CD4-positive, alpha-beta memory T cell (primary cell): Measurements from ENCODE around the gene JPH2. TPM values are rescaled to one million over a fixed set of nuclear protein-coding genes. Genes with fewer than 3 reads are reported as not detected.

ENCODE experiments used
- CTCF ChIA-PET: fragments of 350-600 bp; sonication (Branson Sonifier 250); formaldehyde crosslinking; loops from one replicate; lab custom pipeline; 2021; ENCODE audit warnings: inconsistent platforms; ENCODE audit not compliant: partially characterized antibody; lab: Charles Lee
- POLR2A ChIA-PET: fragments of 350-600 bp; sonication (Branson Sonifier 250); formaldehyde crosslinking; loops from one replicate; lab custom pipeline; 2021; ENCODE audit not compliant: partially characterized antibody; lab: Charles Lee
- DNase-seq, 5 donors: peaks; one replicate each; pipeline versions ENCODE4 v3.0.0 to v3.0.0-alpha.2; 2020 to 2022; ENCODE audit warnings: mixed read lengths in 1 of 5
- H3K27ac ChIP-seq: one replicate; pipeline ENCODE4 v1.7.0; 2013; ENCODE audit warnings: low read depth, low read length
- H3K27me3 ChIP-seq: 2 replicates; pipeline ENCODE4 v1.7.0; 2013; ENCODE audit warnings: mild to moderate bottlenecking, low read length, moderate library complexity; ENCODE audit not compliant: insufficient read depth
- H3K36me3 ChIP-seq: 2 replicates; pipeline ENCODE4 v1.7.0; 2013; ENCODE audit warnings: mild to moderate bottlenecking, low read length, moderate library complexity; ENCODE audit not compliant: insufficient read depth
- H3K4me1 ChIP-seq: 2 replicates; pipeline ENCODE4 v1.7.0; 2013; ENCODE audit warnings: mild to moderate bottlenecking, low read length, moderate library complexity; ENCODE audit not compliant: insufficient read depth
- H3K4me3 ChIP-seq, 2 donors: one replicate each; pipeline ENCODE4 v1.7.0; 2013; ENCODE audit warnings: low read length in 2 of 2, mild to moderate bottlenecking in 1 of 2
- H3K9me3 ChIP-seq, 2 donors: one replicate each; pipeline ENCODE4 v1.7.0; 2013; ENCODE audit warnings: low read length in 2 of 2, control low read depth in 1 of 2; ENCODE audit not compliant: control insufficient read depth in 1 of 2
- H3K27ac Mint-ChIP-seq, 7 donors: one replicate each; pipeline ENCODE4 v1.8.0; 2020 to 2021; ENCODE audit warnings: mixed read lengths in 7 of 7, mild to moderate bottlenecking in 6 of 7, inconsistent platforms in 3 of 7, moderate library complexity in 3 of 7
- H3K27me3 Mint-ChIP-seq, 2 donors: one replicate each; pipeline ENCODE4 v1.8.0; 2020 to 2021; ENCODE audit warnings: mixed read lengths in 2 of 2
- H3K36me3 Mint-ChIP-seq, 2 donors: one replicate each; pipeline ENCODE4 v1.8.0; 2020 to 2021; ENCODE audit warnings: mixed read lengths in 2 of 2, inconsistent platforms in 1 of 2, mild to moderate bottlenecking in 1 of 2
- H3K4me1 Mint-ChIP-seq, 4 donors: one replicate each; pipeline ENCODE4 v1.8.0; 2020 to 2021; ENCODE audit warnings: mixed read lengths in 4 of 4, mild to moderate bottlenecking in 1 of 4
- H3K4me3 Mint-ChIP-seq, 8 donors: one replicate each; pipeline ENCODE4 v1.8.0; 2020 to 2021; ENCODE audit warnings: mixed read lengths in 8 of 8, mild to moderate bottlenecking in 7 of 8, moderate library complexity in 6 of 8, inconsistent platforms in 3 of 8
- H3K9me3 Mint-ChIP-seq, 8 donors: one replicate each; pipeline ENCODE4 v1.8.0; 2020 to 2021; ENCODE audit warnings: mixed read lengths in 8 of 8, mild to moderate bottlenecking in 5 of 8, inconsistent platforms in 3 of 8, moderate library complexity in 1 of 8
- intact Hi-C: fragments of 100-400 bp; cut with micrococcal nuclease; formaldehyde crosslinking; loops from one replicate; pipeline ENCODE4 v1.15.1; 2023
- polyA plus RNA-seq, 2 donors: library from polyadenylated mRNA; unstranded; fragments of 300-500 nt; fragmentation: Illumina TruSeq; gene quantifications; one replicate each; pipeline ENCODE4 v1.2.3, GENCODE V29; 2021
- total RNA-seq, 2 experiments: library from RNA; stranded (reverse); gene quantifications; one replicate each; pipeline ENCODE4 v1.2.3, GENCODE V29; 2021

Gene JPH2
- total and polyA plus RNA-seq, 4 experiments from 2014 or later, result not detected

DNA sequence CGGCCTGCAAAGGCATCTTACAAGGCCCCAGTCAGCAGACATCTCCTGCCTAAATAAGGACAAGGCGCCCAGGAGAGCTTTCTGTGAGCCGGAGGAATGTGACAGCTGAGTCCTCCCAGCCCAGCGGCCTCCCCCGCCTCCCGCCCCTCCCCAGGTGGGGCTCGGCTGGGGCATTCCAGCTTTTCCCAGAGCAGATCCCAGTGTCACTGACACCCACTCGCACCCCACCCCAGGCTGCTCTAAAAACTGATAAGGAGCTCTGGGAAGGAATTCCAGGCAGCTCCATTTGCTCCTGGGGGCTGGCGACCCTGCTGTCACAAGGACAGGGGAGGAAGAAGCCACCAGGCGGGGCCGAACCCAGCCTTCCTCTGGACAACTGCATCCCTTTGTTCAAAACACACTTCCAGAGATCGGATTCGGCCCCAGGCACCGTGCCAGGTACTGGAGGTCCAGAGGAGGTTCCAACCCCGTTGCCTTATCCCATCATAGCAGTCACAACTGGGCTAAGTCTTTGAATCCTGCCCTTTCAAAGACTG is 49.7 kb downstream of the JPH2 start:
- H3K27me3 ChIP-seq, result no peaks in the 10 kb centered on the region
- H3K36me3 Mint-ChIP-seq, result no peaks in the 10 kb centered on the region
- no peak overlapping the region for H3K27ac Mint-ChIP-seq
- H3K27me3 Mint-ChIP-seq, result peaks cover 7 to 22% of the 10 kb centered on the region in 2 donors
- no peaks in the 10 kb centered on the region for H3K9me3 ChIP-seq
- DNase-seq, result no peak
- H3K36me3 ChIP-seq, result no peaks in the 10 kb centered on the region
- CTCF ChIA-PET, result no interaction called here
- no peak overlapping the region for H3K4me3 Mint-ChIP-seq
- H3K4me1 Mint-ChIP-seq, result no peaks in the 10 kb centered on the region
- no peak overlapping the region for H3K4me3 ChIP-seq
- no peak overlapping the region for H3K27ac ChIP-seq
- no peaks in the 10 kb centered on the region for H3K4me1 ChIP-seq
- peaks cover 0 to 2% (median 0%) of the 10 kb centered on the region in 8 donors for H3K9me3 Mint-ChIP-seq
- POLR2A ChIA-PET, result no interaction called here
- intact Hi-C loops, result no loop called here

DNA sequence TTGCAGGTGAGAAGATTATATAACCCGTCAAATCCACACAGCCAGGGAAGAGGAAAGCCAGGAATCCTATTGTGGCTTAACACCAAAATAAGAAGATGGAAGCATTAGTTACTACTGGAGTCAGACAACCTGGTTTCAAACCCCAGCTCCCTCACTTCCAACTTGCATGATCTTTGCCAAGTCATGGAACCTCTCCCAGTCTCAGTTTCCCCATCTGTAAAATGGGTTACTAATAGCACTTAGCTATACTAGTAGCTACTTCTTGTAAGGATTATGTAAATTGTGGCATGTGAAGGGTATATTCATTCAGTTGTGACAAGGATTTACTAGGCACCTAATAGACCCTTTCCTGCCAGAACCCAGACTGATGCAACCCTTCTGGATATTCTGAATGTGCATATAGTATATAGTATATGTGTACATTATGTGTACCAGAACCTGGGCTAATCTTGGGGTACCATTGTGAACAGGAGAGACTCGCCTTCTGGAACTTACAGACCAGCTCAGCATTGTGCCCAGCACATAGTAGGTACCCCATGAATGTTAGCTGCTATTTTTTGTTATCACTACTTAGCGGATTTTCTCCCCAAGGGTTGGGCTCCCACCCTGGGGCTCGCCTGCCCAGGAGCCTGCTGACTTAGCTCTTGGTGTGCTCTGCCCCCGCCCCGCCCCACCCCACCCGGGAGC is 50.3 kb downstream of the JPH2 start:
- no peak for DNase-seq
- H3K4me3 Mint-ChIP-seq, result no peak overlapping the region
- H3K4me1 Mint-ChIP-seq, result no peaks in the 10 kb centered on the region
- H3K36me3 ChIP-seq, result no peaks in the 10 kb centered on the region
- H3K4me3 ChIP-seq, result no peak overlapping the region
- H3K27me3 Mint-ChIP-seq, result peaks cover 7 to 22% of the 10 kb centered on the region in 2 donors
- H3K4me1 ChIP-seq, result no peaks in the 10 kb centered on the region
- ChIA-PET CTCF (interaction anchor here (1.1 kb wide), 1 partner anchor 53 kb away, joined by 3 read pairs; no protein-coding TSS in a partner anchor), POLR2A (no interaction called here)
- H3K36me3 Mint-ChIP-seq, result no peaks in the 10 kb centered on the region
- no peak overlapping the region for H3K27ac ChIP-seq
- H3K27me3 ChIP-seq, result no peaks in the 10 kb centered on the region
- H3K9me3 Mint-ChIP-seq, result peaks cover 0 to 2% (median 0%) of the 10 kb centered on the region in 8 donors
- H3K27ac Mint-ChIP-seq, result no peak overlapping the region
- intact Hi-C loops, result no loop called here
- H3K9me3 ChIP-seq, result no peaks in the 10 kb centered on the region

DNA sequence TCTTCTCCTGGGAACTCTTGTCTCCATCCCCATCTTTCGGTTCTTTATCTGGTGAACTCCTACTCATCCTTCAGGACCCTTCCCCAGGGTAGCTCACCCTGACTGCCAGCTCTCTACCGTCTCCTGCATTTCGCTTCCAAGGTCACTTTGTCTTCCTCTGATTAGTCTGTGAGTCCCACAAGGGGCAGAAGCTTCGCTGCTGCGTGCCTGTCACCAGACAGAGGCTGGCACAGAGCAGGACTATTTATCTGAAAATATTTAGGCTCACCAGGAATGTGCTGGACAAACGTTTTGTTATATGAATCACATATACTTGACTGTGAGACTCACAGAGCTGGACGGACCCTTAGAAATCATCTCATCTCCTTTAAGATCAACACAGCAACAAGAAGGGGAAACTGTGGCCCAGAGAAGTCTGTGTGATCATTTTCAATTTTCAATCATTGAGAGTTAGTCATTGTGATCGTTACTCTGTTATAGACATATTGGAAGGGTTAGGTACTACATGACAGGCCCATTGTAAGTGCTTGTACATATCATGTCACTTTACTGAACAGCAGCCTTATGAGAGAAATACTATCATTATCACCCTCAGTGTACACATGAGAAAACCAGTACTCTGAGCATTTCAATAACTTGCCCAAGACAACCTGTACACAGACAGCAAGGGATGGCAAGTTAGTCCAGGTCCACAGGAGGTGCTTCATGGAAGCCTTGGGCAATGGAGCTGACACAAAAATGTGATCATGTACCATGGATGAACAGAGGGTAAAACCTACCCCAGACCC is 51.4 kb downstream of the JPH2 start:
- Mint-ChIP-seq H3K4me3 (no peak overlapping the region), H3K4me1 (no peaks in the 10 kb centered on the region), H3K36me3 (no peaks in the 10 kb centered on the region), H3K27ac (peak overlapping the region in 1 of 7 donors; percentile 1), H3K27me3 (peaks cover 6 to 19% of the 10 kb centered on the region in 2 donors), H3K9me3 (peaks cover 0 to 2% (median 0%) of the 10 kb centered on the region in 8 donors)
- ChIA-PET CTCF (interaction anchor here (1.1 kb wide), 1 partner anchor 54 kb away, joined by 3 read pairs; no protein-coding TSS in a partner anchor), POLR2A (no interaction called here)
- Histone ChIP-seq H3K9me3 (no peaks in the 10 kb centered on the region), H3K4me3 (no peak overlapping the region), H3K27ac (no peak overlapping the region), H3K36me3 (no peaks in the 10 kb centered on the region), H3K4me1 (no peaks in the 10 kb centered on the region), H3K27me3 (no peaks in the 10 kb centered on the region)
- intact Hi-C loops, result no loop called here
- DNase-seq, result no peak

DNA sequence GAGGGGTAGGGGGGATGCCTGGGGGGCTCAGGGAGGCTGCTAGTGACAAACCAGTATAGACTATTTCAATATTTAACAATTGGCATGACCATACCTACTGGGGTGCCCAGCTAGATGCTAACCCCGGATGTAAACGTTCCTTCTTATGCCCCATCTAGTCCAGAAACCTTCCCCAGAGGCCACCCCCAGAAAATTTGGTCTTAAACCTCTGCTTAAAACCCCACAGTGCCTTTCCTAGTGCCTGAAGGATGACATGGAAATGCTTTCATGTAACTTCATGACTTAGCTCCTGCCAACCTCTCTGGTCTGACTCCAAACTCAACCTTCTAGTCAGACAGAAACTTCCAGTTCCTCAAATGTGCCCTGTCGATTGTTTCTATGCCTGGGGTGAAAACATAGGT is 52.0 kb downstream of the JPH2 start:
- H3K4me1 ChIP-seq, result no peaks in the 10 kb centered on the region
- intact Hi-C loops, result no loop called here
- peak in 1 of 5 donors; percentile 19 for DNase-seq
- no peaks in the 10 kb centered on the region for H3K4me1 Mint-ChIP-seq
- H3K4me3 ChIP-seq, result no peak overlapping the region
- H3K27me3 ChIP-seq, result no peaks in the 10 kb centered on the region
- peak overlapping the region in 3 of 7 donors; percentile 1 to 57 (median 4) for H3K27ac Mint-ChIP-seq
- ChIA-PET CTCF (no interaction called here), POLR2A (no interaction called here)
- H3K36me3 Mint-ChIP-seq, result no peaks in the 10 kb centered on the region
- no peaks in the 10 kb centered on the region for H3K36me3 ChIP-seq
- H3K27ac ChIP-seq, result no peak overlapping the region
- no peaks in the 10 kb centered on the region for H3K9me3 ChIP-seq
- H3K27me3 Mint-ChIP-seq, result peaks cover 6 to 17% of the 10 kb centered on the region in 2 donors
- no peak overlapping the region for H3K4me3 Mint-ChIP-seq
- no peaks in the 10 kb centered on the region for H3K9me3 Mint-ChIP-seq

DNA sequence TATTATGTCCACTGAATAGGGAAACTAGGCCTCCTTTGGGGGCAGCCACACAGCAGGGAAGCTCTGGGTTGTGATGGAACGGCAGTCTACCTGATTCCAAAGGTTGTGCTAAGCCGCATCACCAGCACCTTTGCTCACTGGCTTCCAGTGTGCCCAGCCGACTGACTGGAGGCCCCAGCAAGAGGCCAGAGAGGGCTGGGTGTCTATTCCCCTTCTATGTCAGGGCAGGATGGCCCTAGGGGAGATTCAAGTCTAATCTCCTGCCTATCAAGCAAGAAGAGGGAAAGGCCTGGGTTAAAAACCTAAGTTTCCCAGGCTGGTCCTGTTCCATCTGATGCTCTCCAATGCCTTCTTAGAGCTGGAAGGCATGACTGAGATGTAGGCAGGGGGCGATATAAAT is 53.6 kb downstream of the JPH2 start:
- no peak overlapping the region for H3K4me3 Mint-ChIP-seq

DNA sequence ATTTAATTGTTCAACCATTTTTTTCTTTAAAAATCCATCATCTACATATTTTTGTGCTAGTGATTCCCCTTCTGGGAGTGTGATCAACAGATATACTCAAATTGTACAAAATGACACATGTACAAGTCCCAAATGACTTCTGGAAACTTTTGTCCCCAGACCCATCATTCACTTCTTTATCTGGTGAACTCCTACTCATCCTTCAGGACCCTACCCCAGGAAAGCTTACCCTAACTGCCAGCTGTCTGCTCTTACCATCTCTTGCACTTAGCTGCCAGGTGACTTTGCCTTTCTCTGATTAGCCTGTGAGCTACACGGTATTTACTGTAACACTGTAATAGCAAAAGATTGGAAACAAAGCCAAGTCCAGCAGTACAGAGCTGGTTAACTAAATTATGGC is 55.3 kb downstream of the JPH2 start:
- intact Hi-C loops, result no loop called here
- H3K27ac Mint-ChIP-seq, result no peak overlapping the region
- H3K4me1 Mint-ChIP-seq, result no peaks in the 10 kb centered on the region
- no peak overlapping the region for H3K4me3 Mint-ChIP-seq
- Histone ChIP-seq H3K27ac (no peak overlapping the region), H3K27me3 (no peaks in the 10 kb centered on the region), H3K4me3 (no peak overlapping the region), H3K36me3 (no peaks in the 10 kb centered on the region), H3K9me3 (no peaks in the 10 kb centered on the region), H3K4me1 (no peaks in the 10 kb centered on the region)
- CTCF ChIA-PET, result interaction anchor here (1.0 kb wide), 1 partner anchor 59 kb away, joined by 5 read pairs; no protein-coding TSS in a partner anchor
- DNase-seq, result no peak
- POLR2A ChIA-PET, result no interaction called here
- H3K27me3 Mint-ChIP-seq, result peaks cover 3 to 17% of the 10 kb centered on the region in 2 donors
- no peaks in the 10 kb centered on the region for H3K36me3 Mint-ChIP-seq
- H3K9me3 Mint-ChIP-seq, result peaks cover 0 to 1% (median 0%) of the 10 kb centered on the region in 8 donors

More for the DNA sequence above, 53.6 kb downstream of the JPH2 start:
- H3K36me3 ChIP-seq, result no peaks in the 10 kb centered on the region
- POLR2A ChIA-PET, result no interaction called here
- no peak for DNase-seq
- no peaks in the 10 kb centered on the region for H3K4me1 ChIP-seq
- intact Hi-C loops, result no loop called here
- Mint-ChIP-seq H3K27ac (no peak overlapping the region), H3K4me1 (no peaks in the 10 kb centered on the region), H3K36me3 (no peaks in the 10 kb centered on the region), H3K27me3 (peaks cover 3 to 12% of the 10 kb centered on the region in 2 donors), H3K9me3 (peaks cover 0 to 1% (median 0%) of the 10 kb centered on the region in 8 donors)
- H3K4me3 ChIP-seq, result no peak overlapping the region
- H3K9me3 ChIP-seq, result no peaks in the 10 kb centered on the region
- H3K27me3 ChIP-seq, result no peaks in the 10 kb centered on the region
- H3K27ac ChIP-seq, result no peak overlapping the region
- CTCF ChIA-PET, result no interaction called here
